Measurements from ENCODE around the gene ARNT2. TPM values are rescaled to one million over a fixed set of nuclear protein-coding genes. Genes with fewer than 3 reads are reported as not detected.

ARNT2 gene
- total and polyA plus RNA-seq, 4 donors: 78.6 to 150 (median 130) TPM

Other genes with a start within 250 kb of the ARNT2 start
- 1 to 10 TPM; 5.0 to 6.3 TPM for gene CTXND1, start 152.2 kb upstream of the ARNT2 start, total RNA-seq
- gene CTXND1, start 152.2 kb upstream of the ARNT2 start, polyA plus RNA-seq (ENCODE audit: insufficient read length in 2 of 2): 10 to 100 TPM; 18.2 to 23.3 TPM

Data from spinal cord (tissue), 4 donors.